MM.1S (cell line): ENCODE data around the gene ZFR2.
A peak's percentile ranks its signal among the peaks of the same experiment; 100 is the strongest.

Experiments
- DNase-seq: peaks from one replicate; pipeline ENCODE4 v3.0.0-alpha.2; 2015
- H2AFZ ChIP-seq: fragments of 300-600 bp; sonication (generic); 2 replicates; pipeline ENCODE4 v1.6.0; 2016; ENCODE audit warnings: antibody characterized with exemption, low read length
- H3F3A ChIP-seq: fragments of 300-600 bp; sonication (generic); 2 replicates; pipeline ENCODE4 v1.6.1; 2016; ENCODE audit warnings: mild to moderate bottlenecking, antibody characterized with exemption, low read length, moderate library complexity, mixed read lengths; ENCODE audit not compliant: insufficient read depth
- H3K27ac ChIP-seq: fragments of 300-600 bp; sonication (generic); 2 replicates; pipeline ENCODE4 v1.5.1; 2016; ENCODE audit warnings: mild to moderate bottlenecking, low read length
- H3K27me3 ChIP-seq: fragments of 300-600 bp; sonication (generic); replicated peaks from 2 replicates; pipeline ENCODE4 v1.6.0; 2016; ENCODE audit warnings: low read length; ENCODE audit not compliant: insufficient read depth
- H3K36me3 ChIP-seq: fragments of 300-600 bp; sonication (generic); replicated peaks from 2 replicates; pipeline ENCODE4 v1.6.1; 2016; ENCODE audit warnings: mild to moderate bottlenecking, low read length, mixed read lengths; ENCODE audit not compliant: insufficient read depth
- H3K4me1 ChIP-seq: fragments of 300-600 bp; sonication (generic); 2 replicates; pipeline ENCODE4 v1.6.1; 2016; ENCODE audit warnings: low read length, mixed read lengths
- H3K4me2 ChIP-seq: fragments of 300-600 bp; sonication (generic); 2 replicates; pipeline ENCODE4 v1.6.0; 2016; ENCODE audit warnings: low read depth, low read length
- H3K4me3 ChIP-seq: fragments of 300-600 bp; sonication (generic); 2 replicates; pipeline ENCODE4 v1.5.1; 2016; ENCODE audit warnings: low read length, mixed read lengths
- H3K79me2 ChIP-seq: fragments of 300-600 bp; sonication (generic); 2 replicates; pipeline ENCODE4 v1.6.1; 2016; ENCODE audit warnings: mixed run types, low read length, mixed read lengths
- H3K9ac ChIP-seq: fragments of 300-600 bp; sonication (generic); 2 replicates; pipeline ENCODE4 v1.6.1; 2016; ENCODE audit warnings: low read length, mixed read lengths
- H3K9me2 ChIP-seq: fragments of 300-600 bp; sonication (generic); replicated peaks from 2 replicates; pipeline ENCODE4 v1.6.1; 2016; ENCODE audit warnings: mild to moderate bottlenecking, low read length, mixed read lengths; ENCODE audit not compliant: insufficient read depth
- H3K9me3 ChIP-seq: fragments of 300-600 bp; sonication (generic); replicated peaks from 2 replicates; pipeline ENCODE4 v1.6.1; 2016; ENCODE audit warnings: mild to moderate bottlenecking, low read length, mixed read lengths; ENCODE audit not compliant: insufficient read depth
- H4K20me1 ChIP-seq: fragments of 300-600 bp; sonication (generic); 2 replicates; pipeline ENCODE4 v1.6.1; 2016; ENCODE audit warnings: mild to moderate bottlenecking, low read length, moderate library complexity, mixed read lengths; ENCODE audit not compliant: insufficient read depth
- CTCF ChIP-seq: fragments of 300-600 bp; sonication (generic); IDR thresholded peaks from 2 replicates; pipeline ENCODE4 v1.5.1; 2016; ENCODE audit warnings: antibody characterized with exemption, low read length, mixed read lengths
- EZH2 ChIP-seq: fragments of 300-600 bp; sonication (generic); optimal IDR thresholded peaks from 2 replicates; pipeline ENCODE3; 2017; ENCODE audit warnings: low read depth, mild to moderate bottlenecking, antibody characterized with exemption, low read length, mixed read lengths
- EZH2phosphoT487 ChIP-seq: fragments of 300-600 bp; sonication (generic); IDR thresholded peaks from 2 replicates; pipeline ENCODE4 v1.6.1; 2018; ENCODE audit warnings: antibody characterized with exemption, low read length

Gene ZFR2

DNA sequence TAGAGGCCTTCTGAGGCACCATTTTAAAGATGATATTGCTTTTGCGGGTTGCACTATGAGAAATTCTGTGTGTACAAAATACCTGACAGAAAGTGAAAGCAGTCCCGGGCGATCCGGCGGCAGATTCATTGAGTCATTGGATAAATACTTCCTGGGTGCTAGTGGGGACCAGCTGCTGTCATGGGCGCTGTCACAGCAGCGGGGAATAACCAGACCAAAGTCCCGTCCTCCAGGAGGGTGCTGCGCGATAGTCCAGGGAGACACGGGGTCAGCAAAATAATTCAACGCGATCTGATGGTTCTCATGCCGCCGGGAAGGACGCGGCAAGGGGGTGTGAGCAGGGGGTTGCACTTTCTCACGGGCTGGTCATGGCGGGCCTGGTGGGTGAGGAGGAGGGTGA lies 13.5 kb downstream of the ZFR2 start:
- H3K79me2 ChIP-seq, result no peaks in the 10 kb centered on the region
- TF ChIP-seq CTCF, result no peak
- no peak for TF ChIP-seq EZH2
- TF ChIP-seq EZH2phosphoT487, result no peak
- H3K27ac ChIP-seq, result no peak overlapping the region
- no peaks in the 10 kb centered on the region for H3K9me2 ChIP-seq
- no peak for DNase-seq
- H3F3A ChIP-seq, result no peaks in the 10 kb centered on the region
- no peaks in the 10 kb centered on the region for H3K9me3 ChIP-seq
- H4K20me1 ChIP-seq, result no peaks in the 10 kb centered on the region
- H3K4me3 ChIP-seq, result no peak overlapping the region
- H2AFZ ChIP-seq, result no peak overlapping the region
- no peak overlapping the region for H3K9ac ChIP-seq
- H3K36me3 ChIP-seq, result no peaks in the 10 kb centered on the region
- H3K4me1 ChIP-seq, result no peaks in the 10 kb centered on the region
- H3K27me3 ChIP-seq, result peaks cover 95% of the 10 kb centered on the region
- peak overlapping the region; percentile 32; the same call in 1 of the 2 replicates for H3K4me2 ChIP-seq

DNA sequence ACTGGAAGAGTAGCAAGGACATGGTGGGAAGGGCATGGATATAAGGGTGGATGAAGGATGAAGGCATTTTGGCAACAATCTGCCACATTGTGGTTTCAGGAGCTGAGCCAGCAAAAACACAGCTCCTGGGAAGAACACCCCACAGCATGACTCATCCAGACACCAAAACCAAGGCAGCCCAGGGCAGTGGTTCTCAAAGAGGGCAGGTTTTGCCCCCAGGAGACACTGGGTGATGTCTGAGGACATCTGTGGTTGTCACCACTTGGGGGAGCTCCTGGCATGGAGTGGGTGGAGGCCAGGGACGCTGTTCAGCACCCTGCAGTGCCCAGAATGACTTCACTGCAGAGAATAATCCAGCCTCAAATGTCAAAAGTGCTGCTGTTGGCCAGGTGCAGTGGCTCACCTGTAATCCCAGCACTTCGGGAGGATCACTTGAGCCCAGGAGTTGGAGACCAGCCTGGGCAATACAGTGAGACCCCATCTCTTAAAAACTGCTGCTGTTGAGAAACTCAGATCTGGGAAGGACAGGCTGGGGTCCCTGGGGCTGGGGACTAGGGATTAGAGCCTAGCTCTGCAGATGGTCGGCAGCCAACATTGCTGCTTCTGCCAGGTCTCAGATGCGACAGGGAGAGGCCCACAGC lies 16.1 kb downstream of the ZFR2 start:
- peak; percentile 74 for TF ChIP-seq CTCF
- TF ChIP-seq EZH2, result peak; percentile 2
- TF ChIP-seq EZH2phosphoT487, result no peak
- H2AFZ ChIP-seq, result no peak overlapping the region
- no peaks in the 10 kb centered on the region for H3K4me1 ChIP-seq
- peak; percentile 65 for DNase-seq
- H3K36me3 ChIP-seq, result no peaks in the 10 kb centered on the region
- H4K20me1 ChIP-seq, result no peaks in the 10 kb centered on the region
- no peaks in the 10 kb centered on the region for H3K79me2 ChIP-seq
- H3F3A ChIP-seq, result no peaks in the 10 kb centered on the region
- H3K9me3 ChIP-seq, result no peaks in the 10 kb centered on the region
- no peak overlapping the region for H3K9ac ChIP-seq
- no peak overlapping the region for H3K4me2 ChIP-seq
- no peak overlapping the region for H3K27ac ChIP-seq
- peaks cover 95% of the 10 kb centered on the region for H3K27me3 ChIP-seq
- H3K9me2 ChIP-seq, result no peaks in the 10 kb centered on the region
- no peak overlapping the region for H3K4me3 ChIP-seq

- TF ChIP-seq EZH2phosphoT487, result no peak
- TF ChIP-seq EZH2, result peak; percentile 22
- Histone ChIP-seq H4K20me1 (no peaks in the 10 kb centered on the region), H3K9me3 (no peaks in the 10 kb centered on the region), H3K4me3 (no peak overlapping the region), H3K9me2 (no peaks in the 10 kb centered on the region), H3F3A (no peaks in the 10 kb centered on the region), H3K4me2 (no peak overlapping the region), H3K9ac (no peak overlapping the region), H3K36me3 (no peaks in the 10 kb centered on the region), H2AFZ (no peak overlapping the region), H3K27ac (no peak overlapping the region), H3K4me1 (no peaks in the 10 kb centered on the region), H3K79me2 (no peaks in the 10 kb centered on the region), H3K27me3 (peaks cover 96% of the 10 kb centered on the region)
- DNase-seq, result no peak
Measured at GRCh38 chr19:3852177-3852511, 16.7 kb downstream of the ZFR2 start.
